GM12801 (cell line): Measurements from ENCODE around the gene ATP8A2.

Experiments
- CTCF ChIP-seq: IDR thresholded peaks from one replicate; pipeline ENCODE4 v1.5.1; 2011; ENCODE audit warnings: control low read depth; ENCODE audit not compliant: insufficient read length; ENCODE audit errors: extremely low read depth

Gene ATP8A2

GRCh38 chr13:25945596-25945995 is 573.8 kb downstream of the ATP8A2 start:
- TF ChIP-seq CTCF = no peak

- TF ChIP-seq CTCF = no peak
Measured at GRCh38 chr13:25946321-25946720, 574.5 kb downstream of the ATP8A2 start.

- no peak for TF ChIP-seq CTCF
Measured at GRCh38 chr13:25948910-25949309, 577.1 kb downstream of the ATP8A2 start.

- no peak for TF ChIP-seq CTCF
Measured at GRCh38 chr13:25951831-25952230, 580.1 kb downstream of the ATP8A2 start.

- TF ChIP-seq CTCF = no peak
Measured at GRCh38 chr13:25958986-25959385, 587.2 kb downstream of the ATP8A2 start.

GRCh38 chr13:25961294-25961693 is 589.5 kb downstream of the ATP8A2 start:
- no peak for TF ChIP-seq CTCF

GRCh38 chr13:25963674-25964073 is 591.9 kb downstream of the ATP8A2 start:
- TF ChIP-seq CTCF = no peak

- no peak for TF ChIP-seq CTCF
Measured at GRCh38 chr13:25965596-25965995, 593.8 kb downstream of the ATP8A2 start.
